B cell (primary cell): ENCODE measurements around the gene OR56A3. TPM values are rescaled to one million over a fixed set of nuclear protein-coding genes. Genes with fewer than 3 reads are reported as not detected.

Experiments
- ATAC-seq: fragments of 200-7000 bp; cut with Tn5 transposase; one replicate; pipeline ENCODE4 v1.10.0; 2021; ENCODE audit warnings: low read depth, mild to moderate bottlenecking, moderate number of reproducible peaks, moderate library complexity
- CTCF ChIA-PET: fragments of 350-600 bp; sonication (Branson Sonifier 250); formaldehyde crosslinking; loops from one replicate; lab custom pipeline; 2021; ENCODE audit warnings: antibody characterized with exemption, inconsistent platforms; lab: Charles Lee
- POLR2A ChIA-PET: fragments of 350-600 bp; sonication (Branson Sonifier 250); formaldehyde crosslinking; loops from one replicate; lab custom pipeline; 2021; ENCODE audit warnings: antibody characterized with exemption; lab: Charles Lee
- DNase-seq: peaks from one replicate; pipeline ENCODE4 v3.0.0; 2013
- H2AFZ ChIP-seq: 2 replicates; pipeline ENCODE4 v1.6.1; 2012; ENCODE audit warnings: mild to moderate bottlenecking, low read depth, low read length; ENCODE audit not compliant: insufficient read depth, poor library complexity, severe bottlenecking
- H3K27ac ChIP-seq, 2 donors: 1 replicate in 1 of 2; 2 replicates in 1 of 2; pipeline ENCODE4 v1.5.1; 2012 to 2013; ENCODE audit warnings: low read length in 2 of 2, mild to moderate bottlenecking in 2 of 2, moderate library complexity in 1 of 2
- H3K27me3 ChIP-seq, 4 experiments: fragments of 200-600 bp in 1 of 4; sonication (generic) in 1 of 4; replicated peaks in 1 of 4; 1 replicate in 2 of 4; 2 replicates in 2 of 4; pipeline versions ENCODE4 v1.6.1 to v1.7.0; 2013 to 2016; ENCODE audit warnings: low read length in 3 of 4, mild to moderate bottlenecking in 2 of 4, mixed read lengths in 1 of 4, moderate library complexity in 1 of 4; ENCODE audit not compliant: insufficient read depth in 4 of 4, control insufficient read depth in 3 of 4; ENCODE audit errors: control extremely low read depth in 1 of 4
- H3K36me3 ChIP-seq, 2 experiments: replicated peaks in 1 of 2; 1 replicate in 1 of 2; 2 replicates in 1 of 2; pipeline versions ENCODE4 v1.6.1 to v1.7.1; 2013; ENCODE audit warnings: low read length in 1 of 2; ENCODE audit not compliant: insufficient read depth in 2 of 2, control insufficient read depth in 1 of 2; ENCODE audit errors: control extremely low read depth in 1 of 2, extremely low read depth in 1 of 2
- H3K4me1 ChIP-seq, 2 donors: fragments of 200-600 bp in 1 of 2; sonication (generic) in 1 of 2; 1 replicate in 1 of 2; 2 replicates in 1 of 2; pipeline versions ENCODE4 v1.5.1 to v1.6.1; 2013 to 2017; ENCODE audit warnings: low read length in 2 of 2; ENCODE audit not compliant: control insufficient read depth in 2 of 2, insufficient read depth in 2 of 2
- H3K4me2 ChIP-seq: replicated peaks from 2 replicates; pipeline ENCODE3; 2012; ENCODE audit warnings: mild to moderate bottlenecking, low read depth, low read length; ENCODE audit not compliant: poor library complexity, severe bottlenecking
- H3K4me3 ChIP-seq, 5 experiments: fragments of 200-600 bp in 1 of 5; sonication (generic) in 1 of 5; 1 replicate in 3 of 5; 2 replicates in 2 of 5; pipeline versions ENCODE4 v1.5.1 to v1.7.0; 2011 to 2016; ENCODE audit warnings: low read length in 4 of 5, mild to moderate bottlenecking in 4 of 5, low read depth in 2 of 5, control low read depth in 1 of 5, moderate library complexity in 1 of 5; ENCODE audit not compliant: insufficient read depth in 1 of 5; ENCODE audit errors: control extremely low read depth in 1 of 5, extremely low read depth in 1 of 5
- H3K79me2 ChIP-seq: fragments of 200-600 bp; sonication (generic); one replicate; pipeline ENCODE4 v1.6.0; 2016; ENCODE audit warnings: low read length; ENCODE audit not compliant: control insufficient read depth, insufficient read depth
- H3K9ac ChIP-seq: fragments of 200-600 bp; sonication (generic); 2 replicates; pipeline ENCODE4 v1.6.1; 2017; ENCODE audit warnings: mild to moderate bottlenecking, low read length, moderate library complexity
- H3K9me3 ChIP-seq, 3 donors: one replicate each; pipeline versions ENCODE4 v1.6.1 to v1.7.1; 2013; ENCODE audit warnings: low read length in 2 of 3; ENCODE audit not compliant: control insufficient read depth in 2 of 3, insufficient read depth in 1 of 3; ENCODE audit errors: control extremely low read depth in 1 of 3
- H4K20me1 ChIP-seq: 2 replicates; pipeline ENCODE4 v1.6.0; 2012; ENCODE audit warnings: mild to moderate bottlenecking, low read length; ENCODE audit not compliant: insufficient read depth, control insufficient read depth, poor library complexity, severe bottlenecking
- H3K27ac Mint-ChIP-seq: one replicate; pipeline ENCODE4 v1.8.0; 2021; ENCODE audit warnings: mixed read lengths
- H3K27me3 Mint-ChIP-seq: one replicate; pipeline ENCODE4 v1.8.0; 2021; ENCODE audit warnings: mixed read lengths
- H3K4me1 Mint-ChIP-seq: one replicate; pipeline ENCODE4 v1.8.0; 2021; ENCODE audit warnings: mixed read lengths
- H3K4me3 Mint-ChIP-seq: one replicate; pipeline ENCODE4 v1.8.0; 2021; ENCODE audit warnings: mixed read lengths
- H3K9me3 Mint-ChIP-seq: one replicate; pipeline ENCODE4 v1.8.0; 2022; ENCODE audit warnings: mixed read lengths; ENCODE audit not compliant: insufficient read depth
- CTCF ChIP-seq: fragments of 200-600 bp; IDR thresholded peaks from one replicate; pipeline ENCODE4 v1.8.0; 2022; ENCODE audit warnings: antibody characterized with exemption, mild to moderate bottlenecking
- EZH2 ChIP-seq: IDR thresholded peaks from 2 replicates; pipeline ENCODE4 v1.6.1; 2012; ENCODE audit warnings: borderline replicate concordance, low read depth, mild to moderate bottlenecking, moderate library complexity, low read length; ENCODE audit not compliant: insufficient read depth, poor library complexity, severe bottlenecking
- WGBS: methylation state at CpG from one replicate; pipeline ENCODE4 v1.1.5; 2013; ENCODE audit warnings: missing lambda C conversion rate; ENCODE audit not compliant: insufficient coverage; 5-methylcytosine and 5-hydroxymethylcytosine counted together
- intact Hi-C: fragments of 100-400 bp; cut with micrococcal nuclease; formaldehyde crosslinking; loops from one replicate; pipeline ENCODE4 v1.10.0; 2022
- polyA minus RNA-seq: library from RNA; depleted of rRNA, polyadenylated mRNA; stranded (reverse); fragments of >200 nt; gene quantifications from 2 replicates; pipeline ENCODE4 v1.2.3, GENCODE V29; 2012
- polyA plus RNA-seq: library from polyadenylated mRNA; depleted of rRNA; stranded (reverse); fragments of >200 nt; gene quantifications from 2 replicates; pipeline ENCODE4 v1.2.3, GENCODE V29; 2012
- total RNA-seq, 2 donors: library from RNA; stranded (reverse); fragments of 120-200 nt in 1 of 2; gene quantifications; 1 replicate in 1 of 2; 2 replicates in 1 of 2; pipeline versions ENCODE4 v1.2.3 to v1.2.4, GENCODE V29; 2013 to 2022

OR56A3 gene
- not detected in 2 replicates for total RNA-seq
- not detected for total RNA-seq (2013)
- not detected in 2 replicates for polyA plus RNA-seq
- polyA minus RNA-seq: not detected in 2 replicates

- TF ChIP-seq EZH2 (no peak), CTCF (no peak)
- intact Hi-C loops: no loop called here
- whole genome bisulfite sequencing: no CpG with 5 or more reads among the region's 3 CpGs
- ChIA-PET CTCF (no interaction called here), POLR2A (no interaction called here)
- peaks cover 0 to 9% (median 0%) of the 10 kb centered on the region in 3 donors for H3K9me3 ChIP-seq
- H3K4me1 Mint-ChIP-seq: no peaks in the 10 kb centered on the region
- no peak within 1 kb of the TSS for H3K4me2 ChIP-seq
- no peaks in the 10 kb centered on the region for H4K20me1 ChIP-seq
- H3K9me3 Mint-ChIP-seq: no peaks in the 10 kb centered on the region
- H3K27me3 Mint-ChIP-seq: no peaks in the 10 kb centered on the region
- no peaks in the 10 kb centered on the region for H3K36me3 ChIP-seq
- peaks cover 0 to 3% (median 0%) of the 10 kb centered on the region in 4 experiments for H3K27me3 ChIP-seq
- H2AFZ ChIP-seq: no peak within 1 kb of the TSS
- no peak within 1 kb of the TSS for H3K9ac ChIP-seq
- no peak within 1 kb of the TSS for H3K27ac ChIP-seq
- H3K4me3 ChIP-seq: no peak within 1 kb of the TSS
- no peaks in the 10 kb centered on the region for H3K79me2 ChIP-seq
- H3K27ac Mint-ChIP-seq: no peak within 1 kb of the TSS
- no peak within 1 kb of the TSS for H3K4me3 Mint-ChIP-seq
- no peak for ATAC-seq
- no peak for DNase-seq
- H3K4me1 ChIP-seq: no peaks in the 10 kb centered on the region
These were observed at the start of gene OR56A3 for GRCh38 chr11:5941951-5942350. OR56A3 (plus strand) TSS chr11:5942251; CDS start chr11:5947347, 5,096 bp downstream.

- TF ChIP-seq EZH2: no peak
- no peak for TF ChIP-seq CTCF
- Mint-ChIP-seq H3K4me1 (no peaks in the 10 kb centered on the region), H3K27ac (no peak within 1 kb of the TSS), H3K27me3 (no peaks in the 10 kb centered on the region), H3K9me3 (no peaks in the 10 kb centered on the region), H3K4me3 (no peak within 1 kb of the TSS)
- H3K4me3 ChIP-seq: no peak within 1 kb of the TSS
- H4K20me1 ChIP-seq: no peaks in the 10 kb centered on the region
- no peak within 1 kb of the TSS for H3K4me2 ChIP-seq
- ATAC-seq (no peak), DNase-seq (no peak)
- H3K4me1 ChIP-seq: no peaks in the 10 kb centered on the region
- no peaks in the 10 kb centered on the region for H3K36me3 ChIP-seq
- H3K27ac ChIP-seq: no peak within 1 kb of the TSS
- 92% methylated on average over 3 of the region's 3 CpGs for WGBS
- H3K79me2 ChIP-seq: no peaks in the 10 kb centered on the region
- intact Hi-C loops: loop anchor here (10.0 kb wide), 1 partner anchor 288 kb away; no protein-coding TSS in a partner anchor
- no peak within 1 kb of the TSS for H3K9ac ChIP-seq
- ChIA-PET POLR2A (no interaction called here), CTCF (interaction anchor here (1.2 kb wide), 1 partner anchor 11 kb away, joined by 3 read pairs; no protein-coding TSS in a partner anchor)
- no peak within 1 kb of the TSS for H2AFZ ChIP-seq
- H3K9me3 ChIP-seq: no peaks in the 10 kb centered on the region
- H3K27me3 ChIP-seq: peaks cover 0 to under 1% (median 0%) of the 10 kb centered on the region in 4 experiments
These were observed 49.1 kb upstream of the OR56A3 start, which contains the start of gene OR52E5 for GRCh38 chr11:5892908-5893307. OR52E5 (plus strand) TSS chr11:5893208; CDS start chr11:5900777, 7,569 bp downstream.
